Activated CD4-positive, CD25-positive, alpha-beta regulatory T cell treated with anti-CD3 and anti-CD28 coated beads, Interleukin-2, amount 50 U/mL, for 16 hours (primary cell): ENCODE data around the gene POLR2C.
"Not testable (repeated sequence)": the region's sequence is repeated elsewhere in the genome, so short reads cannot be mapped to it uniquely, and the experiment has no call there.

ENCODE experiments used
- DNase-seq: peaks from one replicate; pipeline ENCODE4 v3.0.0-alpha.2; 2020; ENCODE audit warnings: low read depth, low spot score

POLR2C gene

DNA sequence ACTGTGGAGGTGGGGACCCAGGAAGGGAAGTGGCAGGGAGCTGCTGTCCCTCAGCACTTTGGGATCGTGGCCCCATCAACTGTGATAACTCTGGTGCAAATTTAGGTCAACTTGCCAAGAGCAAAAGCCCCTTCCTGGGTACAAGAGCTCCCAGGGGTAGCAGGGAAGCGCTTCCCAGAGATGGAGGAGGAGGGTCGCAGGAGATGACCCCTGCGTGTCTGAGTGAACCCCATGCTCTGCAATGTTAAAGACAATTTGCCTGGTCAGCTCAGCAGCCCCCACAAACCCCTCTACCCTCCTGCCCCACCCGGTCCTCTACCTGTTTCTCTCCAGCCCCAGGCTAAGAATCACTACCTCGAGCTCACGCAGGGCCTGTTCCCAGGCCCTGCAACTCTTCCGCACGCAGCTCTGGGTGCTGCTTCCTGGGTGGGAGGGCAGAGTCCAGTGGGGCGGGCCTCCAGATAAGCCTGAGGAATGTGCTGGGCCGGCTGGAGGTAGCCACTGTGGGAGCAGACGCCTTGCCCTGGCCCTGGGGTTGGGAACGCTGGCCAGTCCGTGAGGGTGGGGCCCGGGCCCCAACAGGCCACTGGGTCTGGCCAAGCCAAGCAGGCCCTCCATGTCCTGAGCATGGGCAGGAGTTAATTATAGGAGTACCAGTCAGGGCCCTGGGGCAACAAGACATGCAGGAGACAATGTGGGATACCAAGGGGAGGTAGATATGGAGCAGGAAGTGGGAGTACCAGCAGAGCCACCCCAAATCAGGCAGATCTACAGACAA, 17.7 kb downstream of the POLR2C start:
- DNase-seq = no peak

- no peak for DNase-seq
Observed at GRCh38 chr16:57480754-57481230, 18.3 kb downstream of the POLR2C start.

GRCh38 chr16:57481421-57481820, 18.9 kb downstream of the POLR2C start:
- no peak for DNase-seq

DNA sequence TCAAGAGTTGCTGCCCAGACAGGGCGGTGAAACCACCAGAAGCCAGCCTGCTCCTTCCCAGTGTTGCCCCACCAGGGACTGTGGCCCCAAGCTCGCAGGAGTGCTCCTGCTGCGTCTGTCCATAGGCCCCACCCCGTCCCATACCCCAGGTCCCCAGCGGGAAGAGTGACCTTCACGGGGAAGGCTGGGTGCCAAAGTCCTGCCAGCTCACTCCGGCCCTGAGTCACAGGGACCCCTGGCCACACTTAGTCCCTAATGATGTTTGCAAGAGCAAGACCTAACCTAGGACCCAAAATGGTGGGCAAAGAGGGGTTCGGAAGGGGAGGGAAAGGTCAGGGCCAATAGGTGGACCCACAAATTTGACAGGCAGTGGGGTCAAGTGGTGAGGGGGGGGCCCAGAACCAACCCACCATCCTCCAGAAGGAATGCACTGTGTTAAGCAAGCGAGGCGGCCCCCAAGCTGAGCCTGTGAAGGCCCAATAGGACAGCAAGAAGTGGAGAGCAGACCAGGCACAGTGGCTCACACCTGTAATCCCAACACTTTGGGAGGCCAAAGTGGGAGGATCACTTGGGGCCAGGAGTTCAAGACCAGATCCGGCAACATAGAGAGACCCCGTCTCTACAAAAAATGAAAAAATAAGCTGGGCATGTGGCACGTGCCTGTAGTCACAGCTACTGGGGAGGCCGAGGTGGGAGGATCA, 20.5 kb downstream of the POLR2C start:
- no peak for DNase-seq

- DNase-seq = no peak
Observed at GRCh38 chr16:57483725-57484514, 21.4 kb downstream of the POLR2C start.

DNA sequence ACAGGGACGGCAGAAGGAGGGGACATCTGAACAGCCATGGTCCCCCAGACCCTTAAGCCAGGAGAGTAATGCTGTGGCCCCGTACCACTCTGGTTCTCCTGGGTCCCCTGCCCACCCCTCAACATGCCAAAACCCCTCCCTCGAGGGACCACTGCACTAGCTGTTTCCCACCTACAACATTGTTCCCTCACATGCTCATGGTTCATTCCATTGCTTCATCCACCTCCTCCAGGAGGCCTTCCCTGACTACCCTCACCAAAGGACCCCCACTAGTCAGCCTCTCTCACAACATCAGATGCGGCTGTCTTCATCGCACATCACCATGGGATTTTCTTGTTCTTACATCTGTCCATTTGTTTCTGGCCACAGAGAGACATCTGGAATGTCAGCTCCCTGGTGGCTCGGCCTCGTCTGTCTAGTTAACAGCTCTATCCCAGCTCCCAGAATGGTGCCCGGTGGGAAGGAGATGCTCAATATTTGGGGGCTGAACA, 22.1 kb downstream of the POLR2C start:
- DNase-seq = no peak

GRCh38 chr16:57485091-57485915, 22.8 kb downstream of the POLR2C start:
- no peak for DNase-seq

- peak; percentile 60 for DNase-seq
Observed at GRCh38 chr16:57485916-57486857, 23.7 kb downstream of the POLR2C start, which contains the start of gene DOK4. DOK4 (minus strand) TSS chr16:57486493; CDS start chr16:57479507, 6,986 bp downstream.

GRCh38 chr16:57486858-57487834, 24.7 kb downstream of the POLR2C start:
- DNase-seq = no peak

- no peak for DNase-seq
Observed at GRCh38 chr16:57489229-57489628, 26.8 kb downstream of the POLR2C start.

DNA sequence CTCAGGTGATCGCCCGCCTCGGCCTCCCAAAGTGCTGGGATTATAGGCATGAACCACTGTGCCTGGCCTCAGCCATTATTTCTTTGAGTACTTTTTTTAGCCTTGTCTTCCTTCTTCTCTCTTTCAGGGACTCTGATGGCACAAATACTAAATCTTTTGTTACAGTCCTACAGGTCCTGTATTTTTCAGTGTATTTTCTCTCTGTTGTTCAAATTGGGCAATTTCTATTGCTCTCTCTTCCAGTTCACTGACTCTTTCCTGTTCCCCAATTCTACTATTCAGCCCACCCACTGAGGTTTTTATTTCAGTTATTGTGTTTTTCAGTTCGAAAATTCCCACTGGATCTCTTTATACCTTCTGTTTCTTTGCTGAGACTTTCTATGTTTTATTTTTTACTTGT, 31.3 kb downstream of the POLR2C start:
- DNase-seq = no peak

- DNase-seq = no peak
Observed at GRCh38 chr16:57497121-57497520, 34.6 kb downstream of the POLR2C start.

GRCh38 chr16:57498031-57498430, 35.6 kb downstream of the POLR2C start:
- no peak for DNase-seq

- not testable (repeated sequence) for DNase-seq
Observed at GRCh38 chr16:57499941-57500340, 37.5 kb downstream of the POLR2C start.

DNA sequence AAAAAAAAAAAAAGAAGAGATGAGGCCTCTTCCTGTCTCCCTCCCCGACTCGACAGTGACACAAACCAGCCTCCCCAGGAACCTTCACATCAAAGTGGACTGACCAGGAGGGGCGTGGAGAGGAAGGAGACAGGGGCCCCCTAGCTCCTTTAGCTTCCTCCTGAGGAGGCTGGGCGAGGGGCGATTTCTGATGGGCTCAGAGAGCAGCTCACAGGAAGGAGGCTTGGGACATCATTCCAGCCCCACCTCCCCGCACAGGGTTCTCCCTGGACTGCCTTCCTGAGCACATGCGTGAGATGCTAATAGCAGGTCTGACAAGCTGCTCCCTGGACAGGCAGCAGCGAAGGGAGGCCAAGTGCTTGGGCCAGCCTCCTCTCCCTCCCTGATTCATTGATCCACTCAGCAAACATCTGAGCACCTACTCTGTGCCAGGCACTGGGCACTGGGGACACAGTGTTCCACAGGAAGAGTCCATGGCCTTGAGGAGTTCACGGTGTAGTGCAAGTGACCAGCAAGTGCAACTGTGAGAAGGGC, 38.2 kb downstream of the POLR2C start:
- DNase-seq = no peak

GRCh38 chr16:57501492-57501891, 39.0 kb downstream of the POLR2C start:
- DNase-seq = no peak

DNA sequence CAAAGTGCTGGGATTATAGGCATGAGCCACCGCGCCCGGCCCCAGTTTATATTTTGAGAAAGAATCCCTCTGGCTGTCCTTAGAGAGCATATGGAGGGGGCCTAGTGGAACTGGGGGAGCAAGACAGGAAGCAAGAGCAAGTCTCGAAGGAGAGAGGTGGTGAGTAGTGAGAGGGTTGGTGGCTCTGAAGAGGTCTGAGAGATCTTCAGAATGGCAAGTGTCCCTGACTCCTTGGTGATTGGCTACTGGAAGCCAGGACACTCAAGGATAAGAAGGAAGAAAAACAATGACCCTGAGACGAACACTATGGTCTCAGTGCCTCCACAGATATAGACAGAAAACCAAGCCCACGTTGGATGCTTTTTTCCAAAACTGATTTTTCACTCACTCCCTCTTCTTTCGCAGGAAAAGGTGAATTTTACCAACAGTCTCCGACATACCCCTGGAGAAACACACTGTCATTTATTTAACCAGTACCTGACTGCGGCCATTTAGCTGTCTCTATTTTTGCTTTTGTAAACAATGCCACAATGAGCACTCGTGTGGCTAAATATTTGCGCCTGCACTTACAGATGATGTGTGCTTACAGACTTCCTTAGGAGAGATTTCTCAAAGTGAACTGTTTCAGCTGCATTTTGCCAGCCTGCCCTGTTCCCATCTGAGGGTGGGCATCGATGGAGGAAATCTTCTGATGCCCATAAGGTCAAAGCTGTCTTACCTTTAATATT, 39.7 kb downstream of the POLR2C start:
- DNase-seq = no peak

DNA sequence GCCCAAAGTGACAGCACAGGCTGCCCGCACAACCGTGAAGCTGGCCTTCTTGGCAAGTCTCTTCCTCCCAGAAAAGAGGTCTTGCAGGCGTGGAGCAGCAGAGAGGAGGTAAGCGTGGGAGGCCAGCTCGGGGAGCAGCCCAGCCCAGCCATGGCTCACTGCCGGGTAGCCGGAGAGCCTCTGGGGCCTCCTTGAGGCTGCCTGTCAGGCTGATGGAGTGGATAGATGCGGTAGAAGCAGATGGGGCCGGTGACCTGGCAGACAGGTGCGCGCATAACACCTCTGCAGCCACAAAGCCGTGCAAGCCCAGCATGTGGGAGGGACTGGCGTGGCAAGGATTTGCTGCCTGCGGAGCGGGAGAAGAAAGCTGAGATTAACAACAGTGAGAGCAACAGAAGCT, 40.9 kb downstream of the POLR2C start:
- no peak for DNase-seq
